ENCODE results near the gene FBXO45. TPM values are rescaled to one million over a fixed set of nuclear protein-coding genes. Genes with fewer than 3 reads are reported as not detected.
"Not testable (repeated sequence)": the region's sequence is repeated elsewhere in the genome, so short reads cannot be mapped to it uniquely, and the experiment has no call there.

FBXO45 gene
- total RNA-seq, 3 donors from 2014 or later (not counting 1 experiment from before 2014, with no cell fraction given), result 3.2 to 7.9 (median 7.8) TPM

DNA sequence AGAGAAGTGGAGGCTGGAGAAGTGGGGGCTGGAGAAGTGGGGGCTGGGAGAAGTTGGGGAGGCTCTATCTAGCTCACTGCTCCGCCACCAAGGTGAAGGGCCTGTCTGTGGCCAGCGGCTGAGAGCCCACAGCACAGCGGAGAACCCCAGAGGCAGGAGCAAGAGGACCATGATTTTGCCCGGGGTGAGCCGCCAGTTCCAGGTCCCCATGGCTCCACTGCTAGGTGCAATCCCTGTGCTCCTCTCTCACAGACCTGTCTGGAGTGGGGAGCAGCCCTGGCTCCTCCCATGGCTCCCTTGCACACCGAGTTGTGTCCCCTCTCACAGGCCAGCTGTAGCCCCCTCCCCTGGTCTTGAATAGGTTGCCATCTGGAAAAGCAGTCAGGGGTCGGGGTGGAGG lies 66.4 kb downstream of the FBXO45 start:
- TF ChIP-seq, protein P1, sequence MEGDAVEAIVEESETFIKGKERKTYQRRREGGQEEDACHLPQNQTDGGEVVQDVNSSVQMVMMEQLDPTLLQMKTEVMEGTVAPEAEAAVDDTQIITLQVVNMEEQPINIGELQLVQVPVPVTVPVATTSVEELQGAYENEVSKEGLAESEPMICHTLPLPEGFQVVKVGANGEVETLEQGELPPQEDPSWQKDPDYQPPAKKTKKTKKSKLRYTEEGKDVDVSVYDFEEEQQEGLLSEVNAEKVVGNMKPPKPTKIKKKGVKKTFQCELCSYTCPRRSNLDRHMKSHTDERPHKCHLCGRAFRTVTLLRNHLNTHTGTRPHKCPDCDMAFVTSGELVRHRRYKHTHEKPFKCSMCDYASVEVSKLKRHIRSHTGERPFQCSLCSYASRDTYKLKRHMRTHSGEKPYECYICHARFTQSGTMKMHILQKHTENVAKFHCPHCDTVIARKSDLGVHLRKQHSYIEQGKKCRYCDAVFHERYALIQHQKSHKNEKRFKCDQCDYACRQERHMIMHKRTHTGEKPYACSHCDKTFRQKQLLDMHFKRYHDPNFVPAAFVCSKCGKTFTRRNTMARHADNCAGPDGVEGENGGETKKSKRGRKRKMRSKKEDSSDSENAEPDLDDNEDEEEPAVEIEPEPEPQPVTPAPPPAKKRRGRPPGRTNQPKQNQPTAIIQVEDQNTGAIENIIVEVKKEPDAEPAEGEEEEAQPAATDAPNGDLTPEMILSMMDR (IDR thresholded peaks at IDR 0.05), result no peak
- 51% methylated on average over 7 of the region's 7 CpGs for WGBS (ENCODE audit: insufficient coverage)
- no peaks in the 10 kb centered on the region for H3K36me3 ChIP-seq (ENCODE audit: control insufficient read depth, insufficient read depth, low read length)
- peak overlapping the region; percentile 74 for H3K4me3 Mint-ChIP-seq
- peak overlapping the region; percentile 93 to 95 for H3K27ac Mint-ChIP-seq
- ATAC-seq, result no peak
- no peak overlapping the region for H3K27ac ChIP-seq (ENCODE audit: low read length)
- H3K4me1 ChIP-seq (ENCODE audit: control insufficient read depth, insufficient read depth, low read length), result peaks cover 88% of the 10 kb centered on the region
- H3K9me3 ChIP-seq (ENCODE audit: control insufficient read depth, insufficient read depth, low read length), result no peaks in the 10 kb centered on the region
- H3K36me3 Mint-ChIP-seq, result no peaks in the 10 kb centered on the region
- intact Hi-C loops (cut with micrococcal nuclease), result loop anchor here (5.0 kb wide), 1 partner anchor 77 kb away; the partner anchor contains the start of genes CEP19 and PIGX
- peaks cover 95 to 97% of the 10 kb centered on the region in 2 donors for H3K4me1 Mint-ChIP-seq
- H3K27me3 Mint-ChIP-seq (ENCODE audit: low read depth in 2 of 2), result no peaks in the 10 kb centered on the region
- no peaks in the 10 kb centered on the region for H3K9me3 Mint-ChIP-seq
- DNase-seq, result peak in 1 of 2 donors; percentile 27
- H3K27me3 ChIP-seq (ENCODE audit: control insufficient read depth, insufficient read depth, low read length), result no peaks in the 10 kb centered on the region
- no peak overlapping the region for H3K4me3 ChIP-seq (ENCODE audit: low read length)

DNA sequence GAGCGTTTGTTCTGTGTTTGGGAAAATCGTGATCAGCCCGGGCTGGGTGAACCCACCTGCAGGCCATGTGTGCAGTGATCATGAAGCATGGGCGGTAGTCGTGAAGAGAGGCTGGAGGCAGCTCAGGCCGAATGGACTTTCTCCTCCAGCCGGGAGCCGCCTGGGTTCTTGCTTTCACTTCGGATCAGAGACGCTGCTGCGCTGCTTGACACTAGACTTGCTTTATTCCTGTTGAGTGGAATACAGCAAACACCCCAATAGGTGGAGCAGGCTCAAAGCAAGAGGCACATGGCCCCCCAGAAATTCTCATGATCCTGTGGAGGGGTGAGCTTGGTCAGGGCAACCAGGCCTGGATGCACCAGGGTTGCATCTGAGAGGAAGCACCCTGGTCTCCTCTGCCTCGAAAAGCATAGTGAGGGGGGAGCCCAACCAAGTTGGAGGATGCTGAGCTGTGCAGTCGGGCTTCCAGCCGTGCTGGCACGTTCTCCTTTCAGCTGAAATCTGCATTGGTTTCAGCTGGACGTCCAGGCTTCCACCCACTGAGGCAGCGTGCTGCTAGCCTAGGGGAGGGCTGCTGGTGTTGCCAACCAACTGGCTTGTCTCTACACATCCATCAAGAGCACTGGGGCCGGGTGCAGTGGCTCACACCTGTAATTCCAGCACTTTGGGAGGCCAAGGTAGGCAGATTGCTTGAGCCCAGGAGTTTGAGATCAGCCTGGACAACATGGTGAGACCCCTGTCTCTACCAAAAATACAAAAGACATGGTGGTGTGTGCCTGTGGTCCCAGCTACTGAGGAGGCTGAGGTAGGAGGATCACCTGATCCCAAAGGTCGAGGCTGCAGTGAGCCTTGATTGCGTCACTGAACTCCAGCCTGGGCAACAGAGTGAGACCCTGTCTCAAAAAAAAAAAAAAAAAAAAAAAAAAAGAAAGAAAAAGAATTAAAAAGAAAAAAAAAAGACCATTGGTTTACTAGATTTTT lies 68.2 kb downstream of the FBXO45 start:
- Mint-ChIP-seq H3K27ac (peak overlapping the region; percentile 96 to 98), H3K4me1 (peaks cover 93 to 96% of the 10 kb centered on the region in 2 donors), H3K9me3 (no peaks in the 10 kb centered on the region), H3K4me3 (peak overlapping the region; percentile 93), H3K27me3 (ENCODE audit: low read depth in 2 of 2) (no peaks in the 10 kb centered on the region), H3K36me3 (no peaks in the 10 kb centered on the region)
- DNase-seq, result no peak
- Histone ChIP-seq H3K9me3 (ENCODE audit: control insufficient read depth, insufficient read depth, low read length) (no peaks in the 10 kb centered on the region), H3K27me3 (ENCODE audit: control insufficient read depth, insufficient read depth, low read length) (no peaks in the 10 kb centered on the region), H3K4me1 (ENCODE audit: control insufficient read depth, insufficient read depth, low read length) (peaks cover 88% of the 10 kb centered on the region), H3K27ac (ENCODE audit: low read length) (peak overlapping the region; percentile 0), H3K36me3 (ENCODE audit: control insufficient read depth, insufficient read depth, low read length) (no peaks in the 10 kb centered on the region), H3K4me3 (ENCODE audit: low read length) (no peak overlapping the region)
- no peak for ATAC-seq
- 73% methylated on average over 20 of the region's 20 CpGs for WGBS (ENCODE audit: insufficient coverage)
- TF ChIP-seq, protein P1 (IDR thresholded peaks at IDR 0.05), result no peak
- intact Hi-C loops (cut with micrococcal nuclease), result no loop called here

DNA sequence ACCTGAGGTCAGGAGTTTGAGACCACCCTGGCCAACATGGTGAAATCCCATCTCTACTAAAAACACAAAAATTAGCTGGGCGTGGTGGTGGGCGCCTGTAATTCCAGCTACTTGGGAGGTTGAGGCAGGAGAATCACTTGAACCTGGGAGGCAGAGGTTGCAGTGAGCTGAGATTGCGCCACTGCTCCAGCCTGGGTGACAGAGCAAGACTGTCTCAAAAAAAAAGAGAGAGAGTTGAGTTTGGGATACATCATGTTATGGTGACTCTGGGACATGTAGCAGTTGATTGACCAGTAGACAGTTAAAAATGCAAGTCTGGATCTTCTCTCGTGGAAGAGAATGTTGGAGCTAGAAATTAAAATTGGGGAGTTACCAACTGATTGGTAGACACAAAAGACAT lies 69.5 kb downstream of the FBXO45 start:
- DNase-seq; H3K9me3 ChIP-seq (ENCODE audit: control insufficient read depth, insufficient read depth, low read length); H3K9me3 Mint-ChIP-seq; H3K27me3 Mint-ChIP-seq (ENCODE audit: low read depth in 2 of 2); ATAC-seq; H3K27ac ChIP-seq (ENCODE audit: low read length); intact Hi-C loops (cut with micrococcal nuclease); H3K36me3 ChIP-seq (ENCODE audit: control insufficient read depth, insufficient read depth, low read length); H3K4me3 ChIP-seq (ENCODE audit: low read length); H3K36me3 Mint-ChIP-seq; H3K27me3 ChIP-seq (ENCODE audit: control insufficient read depth, insufficient read depth, low read length): not testable (repeated sequence)
- WGBS (ENCODE audit: insufficient coverage), result 69% methylated on average over 3 of the region's 4 CpGs
- H3K4me1 ChIP-seq (ENCODE audit: control insufficient read depth, insufficient read depth, low read length), result peaks cover 89% of the 10 kb centered on the region
- H3K27ac Mint-ChIP-seq, result peak overlapping the region; percentile 96 to 98
- H3K4me1 Mint-ChIP-seq, result peaks cover 93 to 96% of the 10 kb centered on the region in 2 donors
- H3K4me3 Mint-ChIP-seq, result peak overlapping the region; percentile 93

Other genes starting within 250 kb of the FBXO45 start
- 1 to 10 TPM; 3.2 to 8.0 (median 7.1) TPM for gene TM4SF19, start 230.3 kb upstream of the FBXO45 start, total RNA-seq
- 10 to 100 TPM; 82.0 to 97.2 (median 82.4) TPM for gene UBXN7, start 136.2 kb upstream of the FBXO45 start, total RNA-seq
- 10 to 100 TPM; 34.5 to 45.0 (median 42.0) TPM for gene RNF168, start 64.9 kb upstream of the FBXO45 start, total RNA-seq
- gene SMCO1, start 53.3 kb upstream of the FBXO45 start, total RNA-seq, result not detected
- gene WDR53, start 106 bp upstream of the FBXO45 start, total RNA-seq, result 10 to 100 TPM; 13.5 to 16.2 (median 14.7) TPM
- 10 to 100 TPM; 32.5 to 56.3 (median 56.2) TPM for gene NRROS, start 71.0 kb downstream of the FBXO45 start, total RNA-seq
- 1 to 10 TPM in 2 of 3 donors, under 1 TPM in 1; 0.92 to 1.8 (median 1.1) TPM for gene CEP19, start 143.6 kb downstream of the FBXO45 start, total RNA-seq
- 10 to 100 TPM; 23.9 to 31.8 (median 24.2) TPM for gene PIGX, start 143.7 kb downstream of the FBXO45 start, total RNA-seq
- 10 to 100 TPM; 64.5 to 68.6 (median 66.4) TPM for gene PAK2, start 171.2 kb downstream of the FBXO45 start, total RNA-seq

Measured in natural killer cell (primary cell).